Dedifferentiated amniotic fluid mesenchymal stem cell (primary cell): ENCODE data around the gene CPNE1.
"Not testable (repeated sequence)": the region's sequence is repeated elsewhere in the genome, so short reads cannot be mapped to it uniquely, and the experiment has no call there.

ENCODE experiments used
- DNase-seq: peaks from one replicate; pipeline ENCODE4 v3.0.0-alpha.2; 2016; ENCODE audit errors: extremely low spot score

CPNE1 gene

DNA sequence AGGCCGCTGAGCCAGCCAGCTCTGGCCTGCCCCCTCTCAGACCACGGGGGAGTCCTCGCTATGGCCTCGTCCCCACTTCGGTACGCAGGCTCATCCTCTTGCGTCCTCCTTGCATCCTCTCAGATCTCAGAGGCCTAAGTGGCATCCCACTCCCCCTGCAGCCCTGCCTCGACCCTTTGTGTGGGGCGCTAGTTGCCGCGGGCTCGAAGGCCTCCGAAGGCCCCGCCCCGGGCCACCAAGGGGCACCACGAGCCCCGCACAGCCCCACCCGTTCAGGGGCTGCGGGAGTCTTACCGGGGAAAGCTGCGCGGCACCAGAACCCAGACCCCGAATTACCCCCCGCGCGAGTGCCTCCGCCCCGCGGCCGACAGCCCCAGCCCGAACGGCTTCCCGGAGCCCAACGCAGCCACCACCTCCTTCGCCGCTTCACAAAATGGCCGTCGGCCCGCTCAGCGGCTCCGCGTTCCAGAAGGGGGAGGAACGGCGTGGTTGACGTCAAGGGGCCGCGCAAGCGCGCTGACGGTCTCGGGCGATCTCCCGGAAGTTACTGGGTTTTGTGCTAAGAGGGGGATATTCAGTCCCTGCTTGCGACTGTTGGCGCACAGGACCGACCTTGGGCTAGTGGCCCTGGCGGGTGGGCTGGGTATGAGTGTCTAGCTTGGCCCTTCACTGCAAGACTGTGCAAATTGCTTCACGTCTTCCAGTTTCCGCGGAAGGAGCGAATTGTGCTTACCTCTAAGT lies at the start of gene CPNE1, which contains the start of gene RBM12:
Gene CPNE1, minus strand, starts transcription at position 435 of the 741 bp plus-strand sequence. CDS start 31,977 bp downstream, outside the sequence.
Gene RBM12, minus strand, starts transcription at position 435 of the 741 bp plus-strand sequence. CDS start 9,578 bp downstream, outside the sequence.
- DNase-seq: peak; percentile 90

- no peak for DNase-seq
These were observed 49.4 kb upstream of the CPNE1 start for GRCh38 chr20:35714127-35714526.

DNA sequence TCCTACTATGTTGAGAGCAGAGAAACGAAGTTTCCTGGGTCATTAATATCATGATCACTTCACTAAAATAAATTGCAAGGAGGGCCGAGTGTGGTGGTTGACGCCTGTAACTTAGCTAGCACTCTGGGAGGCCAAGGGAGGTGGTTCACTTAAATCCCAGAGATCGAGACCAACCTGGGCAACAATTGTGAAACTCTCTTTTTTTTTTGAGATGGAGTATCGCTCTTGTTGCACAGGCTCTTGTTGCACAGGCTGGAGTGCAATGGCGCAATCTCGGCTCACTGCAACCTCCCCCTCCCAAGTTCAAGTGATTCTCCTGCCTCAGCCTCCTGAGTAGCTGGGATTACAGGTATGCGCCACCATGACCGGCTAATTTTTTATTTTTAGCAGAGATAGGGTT lies 48.4 kb upstream of the CPNE1 start:
- not testable (repeated sequence) for DNase-seq

GRCh38 chr20:35711588-35712209 lies 47.0 kb upstream of the CPNE1 start:
- DNase-seq: no peak

GRCh38 chr20:35710884-35711587 lies 46.3 kb upstream of the CPNE1 start:
- no peak for DNase-seq

DNA sequence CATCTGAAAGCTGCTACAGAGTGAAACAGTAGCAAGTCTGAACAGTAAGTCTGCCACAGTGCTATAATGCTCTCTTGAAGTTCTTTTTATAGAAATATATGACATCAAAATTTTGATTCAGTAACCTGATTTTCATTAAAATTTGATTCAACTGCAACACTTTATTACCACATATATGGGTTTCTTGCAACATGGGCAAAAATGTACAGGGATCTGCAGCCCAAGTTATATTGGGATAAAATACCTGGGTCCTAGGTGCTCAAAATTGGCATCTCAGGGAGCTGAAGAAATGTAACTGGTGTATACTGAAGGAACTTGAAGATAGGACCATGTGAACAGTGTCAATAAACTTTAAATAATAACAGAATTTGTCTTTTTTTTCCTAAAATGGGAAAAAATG lies 45.3 kb upstream of the CPNE1 start:
- no peak for DNase-seq

GRCh38 chr20:35709259-35709658 lies 44.6 kb upstream of the CPNE1 start:
- no peak for DNase-seq

GRCh38 chr20:35708502-35708901 lies 43.8 kb upstream of the CPNE1 start:
- no peak for DNase-seq

GRCh38 chr20:35706591-35707529 lies 42.2 kb upstream of the CPNE1 start:
- not testable (repeated sequence) for DNase-seq

- DNase-seq: not testable (repeated sequence)
These were observed 41.2 kb upstream of the CPNE1 start for GRCh38 chr20:35705894-35706293.

DNA sequence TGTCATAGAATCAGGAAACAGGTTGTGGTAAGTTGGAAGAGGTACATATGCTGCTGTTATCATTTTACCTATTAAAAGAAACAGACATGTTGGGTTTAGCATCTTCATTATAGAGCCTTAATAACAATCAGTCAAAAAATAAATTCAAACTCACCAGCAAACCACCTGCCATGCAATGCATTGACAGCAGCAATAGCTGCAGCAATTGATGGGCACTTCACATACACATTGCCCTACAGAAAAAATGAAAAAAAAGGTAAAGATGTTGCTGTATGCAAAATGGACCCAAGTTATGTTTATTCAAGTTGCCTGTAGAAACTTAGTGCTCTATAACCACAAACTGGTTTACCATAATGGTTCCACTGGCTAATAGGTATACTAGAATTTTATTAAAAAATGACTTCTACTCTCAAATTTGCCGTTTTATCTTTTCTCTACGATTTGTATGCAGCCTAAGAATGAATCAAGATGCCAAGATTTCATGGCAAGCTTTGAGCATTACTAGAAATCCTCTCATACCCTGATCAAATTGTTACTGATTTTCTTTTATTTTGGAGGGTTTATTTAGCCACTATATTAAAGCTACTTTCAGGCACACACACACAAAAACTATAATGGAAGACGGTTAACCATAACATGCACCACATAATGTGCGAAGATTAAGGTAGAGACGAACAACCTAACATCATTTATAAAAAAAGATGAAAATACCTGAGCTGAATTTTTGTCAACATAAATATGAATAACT lies 40.0 kb upstream of the CPNE1 start:
- no peak for DNase-seq

DNA sequence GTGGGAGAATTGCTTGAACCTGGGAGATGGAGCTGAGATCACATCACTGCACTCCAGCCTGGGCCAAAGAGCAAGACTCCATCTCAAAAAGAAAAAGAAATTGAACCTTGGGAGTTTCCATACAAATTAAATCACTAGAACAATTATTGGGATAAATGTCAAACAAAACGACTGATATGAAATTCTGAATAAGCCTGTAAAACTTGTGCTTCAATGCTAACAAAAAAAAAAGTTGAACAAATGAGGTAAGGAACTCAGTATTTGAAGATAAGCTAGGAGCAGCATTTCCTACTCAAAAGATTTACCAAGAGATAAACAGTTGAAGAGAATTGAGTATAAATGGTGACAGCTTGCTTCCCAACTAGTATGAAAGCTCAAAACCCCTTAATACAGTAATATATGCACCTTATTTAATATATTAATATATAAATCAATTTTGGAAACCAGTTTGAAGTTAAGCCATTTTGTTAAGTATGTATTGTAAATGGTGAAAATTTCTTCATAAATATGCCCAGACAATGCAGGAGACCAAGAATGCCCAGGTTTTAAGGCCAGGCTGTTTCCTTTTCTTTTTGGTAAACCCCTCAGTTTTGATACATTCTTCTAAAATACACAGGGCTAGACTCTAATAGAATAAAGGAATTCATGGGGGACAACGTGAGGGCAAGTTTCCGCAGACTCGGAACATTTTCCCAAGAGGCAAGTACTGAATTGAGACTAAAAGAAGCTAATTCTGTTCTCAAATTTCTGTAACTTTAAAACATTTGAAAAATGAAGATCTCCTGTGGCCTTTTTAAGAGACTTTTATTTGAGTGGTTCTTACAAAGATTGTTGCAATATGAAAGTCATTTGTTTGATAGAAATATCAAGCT lies 38.4 kb upstream of the CPNE1 start:
- DNase-seq: no peak

- no peak for DNase-seq
These were observed 37.5 kb upstream of the CPNE1 start for GRCh38 chr20:35702051-35702823.

DNA sequence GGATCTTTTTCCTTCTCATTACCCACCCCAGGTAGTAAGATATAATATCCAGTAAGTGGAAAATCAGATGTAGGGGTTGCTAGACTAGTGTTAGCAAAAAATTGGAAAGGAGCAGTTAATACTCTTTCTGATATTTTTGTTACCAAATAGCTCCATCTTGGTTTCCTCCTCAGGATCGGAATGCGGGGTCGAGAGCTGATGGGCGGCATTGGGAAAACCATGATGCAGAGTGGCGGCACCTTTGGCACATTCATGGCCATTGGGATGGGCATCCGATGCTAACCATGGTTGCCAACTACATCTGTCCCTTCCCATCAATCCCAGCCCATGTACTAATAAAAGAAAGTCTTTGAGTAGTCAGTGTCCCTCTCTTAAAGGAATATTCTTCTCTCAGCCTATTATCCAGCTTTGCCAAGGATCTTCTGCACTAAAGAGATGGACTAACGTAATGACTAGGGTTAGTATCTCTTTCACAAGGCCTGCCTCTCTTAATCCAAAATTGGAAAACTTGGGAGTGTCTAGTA lies 36.0 kb upstream of the CPNE1 start:
- DNase-seq: no peak

DNA sequence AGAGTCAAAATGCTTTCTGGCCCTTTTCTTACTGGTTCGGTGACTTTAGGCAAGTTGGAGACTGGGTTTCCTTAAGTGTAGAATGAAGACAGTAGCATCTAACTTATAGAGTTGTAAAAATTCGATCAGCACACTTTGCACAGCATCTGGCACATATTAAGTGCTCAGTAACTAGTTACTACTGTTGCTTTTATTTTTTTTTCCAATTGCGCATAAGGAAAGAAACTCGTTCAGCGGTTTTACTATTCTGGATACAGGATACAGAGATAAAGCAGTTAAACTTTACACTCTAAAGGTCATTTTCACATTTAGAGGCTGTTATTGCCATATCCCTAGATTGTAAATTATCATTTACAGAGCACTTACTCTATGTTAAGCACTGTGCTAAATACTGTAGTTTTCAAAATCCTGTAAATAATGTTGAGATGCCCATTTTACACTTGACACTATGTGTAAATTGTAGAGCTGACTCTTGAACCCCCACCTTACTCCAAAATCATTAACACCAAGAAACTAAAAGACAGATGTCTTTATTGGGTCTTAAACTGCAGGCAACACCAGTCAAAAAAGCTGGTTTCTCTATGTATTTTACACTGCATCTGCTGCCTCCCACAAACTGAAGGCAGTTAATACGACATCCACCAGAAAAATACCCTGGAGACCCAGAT lies 35.4 kb upstream of the CPNE1 start:
- no peak for DNase-seq

DNA sequence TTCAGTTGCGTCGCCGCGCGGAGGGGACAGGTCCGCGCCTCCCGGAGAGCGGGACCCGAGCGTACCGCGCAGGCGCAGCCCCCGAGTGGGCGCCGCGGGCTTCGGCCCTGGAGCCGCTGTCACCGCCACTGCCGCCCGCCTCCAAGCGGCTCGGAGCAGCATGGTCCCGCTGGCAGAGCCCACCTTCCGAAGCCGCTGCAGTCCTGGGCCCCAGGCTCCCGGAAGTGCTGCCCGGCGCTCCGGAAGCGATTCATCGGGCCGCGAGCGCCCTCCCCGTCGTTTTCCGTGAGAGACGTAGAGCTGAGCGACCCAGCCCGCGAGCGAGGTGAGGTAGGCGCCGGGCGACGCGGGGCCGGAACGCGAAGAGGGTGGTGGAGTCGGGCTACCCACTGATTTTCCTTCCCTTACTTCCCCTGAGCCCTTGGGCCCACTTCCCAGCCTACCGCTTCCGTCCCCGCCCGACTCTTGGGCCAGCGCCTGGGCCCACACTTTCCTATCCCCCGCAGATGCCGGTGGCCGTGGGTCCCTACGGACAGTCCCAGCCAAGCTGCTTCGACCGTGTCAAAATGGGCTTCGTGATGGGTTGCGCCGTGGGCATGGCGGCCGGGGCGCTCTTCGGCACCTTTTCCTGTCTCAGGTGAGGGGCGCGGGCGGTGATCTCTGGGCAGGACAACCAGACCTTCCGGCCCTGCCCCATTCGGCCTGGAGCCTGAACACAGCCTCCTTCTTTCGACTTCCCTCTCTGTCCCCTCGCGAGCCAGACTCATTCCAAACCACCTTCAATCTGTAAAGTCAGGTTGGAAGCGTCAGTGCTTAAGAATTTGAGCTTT lies 34.6 kb upstream of the CPNE1 start, which contains the start of the genes NFS1 and ROMO1:
Gene NFS1, minus strand, starts transcription at position 226 of the 830 bp plus-strand sequence. Its CDS starts 64 bp downstream, at position 162.
Gene ROMO1, plus strand, starts transcription at position 279 of the 830 bp plus-strand sequence. Its CDS starts 228 bp downstream, at position 507.
- peak; percentile 72 for DNase-seq
